DOHH2 (cell line): ENCODE measurements around the gene NUMB.

ENCODE experiments used
- EZH2phosphoT487 ChIP-seq: fragments of 200-600 bp; sonication (generic); IDR thresholded peaks from 2 replicates; pipeline ENCODE4 v1.6.1; 2017; ENCODE audit warnings: borderline replicate concordance, mild to moderate bottlenecking, antibody characterized with exemption, low read length, moderate library complexity, mixed read lengths
- TF ChIP-seq, protein P1 (sequence below): fragments of 200-600 bp; sonication (generic); IDR thresholded peaks from one replicate; pipeline ENCODE4 v1.5.1; 2014; ENCODE audit warnings: antibody characterized with exemption, mild to moderate bottlenecking, low read depth, low read length; ENCODE audit not compliant: poor library complexity, severe bottlenecking

DNA sequence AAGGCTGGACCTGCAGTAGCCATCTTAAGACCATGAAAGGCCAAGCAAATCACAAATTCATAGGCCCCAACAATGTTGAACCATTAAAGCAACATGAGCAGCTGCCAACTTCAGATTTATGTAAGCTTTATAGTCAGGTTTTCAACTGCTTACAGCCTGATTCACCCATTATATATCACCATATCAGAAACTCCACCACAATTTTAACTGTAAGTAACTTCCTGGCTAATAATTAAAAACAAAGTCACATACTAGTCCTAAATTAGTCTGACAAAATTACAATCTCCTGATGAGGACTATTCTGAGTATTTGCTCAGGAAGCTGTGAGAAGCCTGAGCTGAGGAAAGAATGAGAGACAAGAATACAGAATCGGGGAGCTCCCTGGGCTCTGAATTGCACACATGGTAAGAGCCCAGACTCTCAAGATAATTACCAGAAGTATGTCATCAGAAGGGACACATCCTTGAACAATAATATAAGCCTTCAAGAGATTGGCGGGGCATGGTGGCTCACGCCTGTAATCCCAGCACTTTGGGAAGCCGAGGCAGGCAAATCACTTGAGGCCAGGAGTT, 55.1 kb downstream of the NUMB start:
- TF ChIP-seq, protein P1, sequence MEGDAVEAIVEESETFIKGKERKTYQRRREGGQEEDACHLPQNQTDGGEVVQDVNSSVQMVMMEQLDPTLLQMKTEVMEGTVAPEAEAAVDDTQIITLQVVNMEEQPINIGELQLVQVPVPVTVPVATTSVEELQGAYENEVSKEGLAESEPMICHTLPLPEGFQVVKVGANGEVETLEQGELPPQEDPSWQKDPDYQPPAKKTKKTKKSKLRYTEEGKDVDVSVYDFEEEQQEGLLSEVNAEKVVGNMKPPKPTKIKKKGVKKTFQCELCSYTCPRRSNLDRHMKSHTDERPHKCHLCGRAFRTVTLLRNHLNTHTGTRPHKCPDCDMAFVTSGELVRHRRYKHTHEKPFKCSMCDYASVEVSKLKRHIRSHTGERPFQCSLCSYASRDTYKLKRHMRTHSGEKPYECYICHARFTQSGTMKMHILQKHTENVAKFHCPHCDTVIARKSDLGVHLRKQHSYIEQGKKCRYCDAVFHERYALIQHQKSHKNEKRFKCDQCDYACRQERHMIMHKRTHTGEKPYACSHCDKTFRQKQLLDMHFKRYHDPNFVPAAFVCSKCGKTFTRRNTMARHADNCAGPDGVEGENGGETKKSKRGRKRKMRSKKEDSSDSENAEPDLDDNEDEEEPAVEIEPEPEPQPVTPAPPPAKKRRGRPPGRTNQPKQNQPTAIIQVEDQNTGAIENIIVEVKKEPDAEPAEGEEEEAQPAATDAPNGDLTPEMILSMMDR = no peak
- TF ChIP-seq EZH2phosphoT487 = no peak
